Prostate gland (tissue), 2 donors: ENCODE data around the gene ABTB2.

Experiments used
- POLR2AphosphoS5 ChIP-seq: sonication (generic); formaldehyde crosslinking; IDR thresholded peaks from one replicate; pipeline ENCODE4 v1.6.1; 2017; ENCODE audit warnings: antibody characterized with exemption
- TF ChIP-seq, protein P1 (sequence below), 4 experiments: fragments of 200-600 bp in 2 of 4; fragments of 450-650 bp in 2 of 4; sonication (generic) in 2 of 4; IDR thresholded peaks; 1 replicate in 3 of 4; 2 replicates in 1 of 4; pipeline ENCODE4 v1.5.1; 2016 to 2019; ENCODE audit warnings: antibody characterized with exemption in 4 of 4, mild to moderate bottlenecking in 2 of 4, moderate library complexity in 2 of 4

DNA sequence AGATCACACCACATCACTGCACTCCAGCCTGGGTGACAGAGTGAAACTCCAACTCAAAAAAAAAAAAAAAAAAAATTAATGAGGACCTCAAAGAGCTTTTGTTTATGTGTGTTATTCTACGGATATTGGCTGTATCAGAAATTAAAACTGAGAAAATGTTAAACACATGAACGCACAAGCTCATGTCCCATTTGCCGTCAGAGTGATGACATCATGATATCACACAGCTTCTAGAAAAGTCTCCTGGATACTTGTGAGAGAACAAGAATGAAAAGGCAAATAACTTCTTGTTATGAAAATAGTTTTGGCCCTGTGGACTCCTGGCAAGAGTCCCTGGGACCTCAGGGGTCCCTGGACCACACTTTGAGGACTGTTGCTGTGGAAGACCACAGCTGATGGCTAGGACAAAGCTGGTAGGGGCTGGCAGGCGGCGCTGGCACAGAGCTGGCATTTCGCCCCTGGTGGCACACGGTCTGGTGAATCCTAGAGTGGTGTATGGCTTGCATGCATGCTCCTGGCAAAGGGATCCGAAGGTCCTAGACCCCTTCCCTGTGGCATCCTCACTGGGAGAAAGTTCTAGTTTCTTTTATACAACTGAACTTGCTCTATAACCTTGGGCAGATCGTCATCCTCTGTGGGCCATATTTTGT lies 178.7 kb downstream of the ABTB2 start:
- TF ChIP-seq POLR2AphosphoS5 = no peak
- TF ChIP-seq, protein P1, sequence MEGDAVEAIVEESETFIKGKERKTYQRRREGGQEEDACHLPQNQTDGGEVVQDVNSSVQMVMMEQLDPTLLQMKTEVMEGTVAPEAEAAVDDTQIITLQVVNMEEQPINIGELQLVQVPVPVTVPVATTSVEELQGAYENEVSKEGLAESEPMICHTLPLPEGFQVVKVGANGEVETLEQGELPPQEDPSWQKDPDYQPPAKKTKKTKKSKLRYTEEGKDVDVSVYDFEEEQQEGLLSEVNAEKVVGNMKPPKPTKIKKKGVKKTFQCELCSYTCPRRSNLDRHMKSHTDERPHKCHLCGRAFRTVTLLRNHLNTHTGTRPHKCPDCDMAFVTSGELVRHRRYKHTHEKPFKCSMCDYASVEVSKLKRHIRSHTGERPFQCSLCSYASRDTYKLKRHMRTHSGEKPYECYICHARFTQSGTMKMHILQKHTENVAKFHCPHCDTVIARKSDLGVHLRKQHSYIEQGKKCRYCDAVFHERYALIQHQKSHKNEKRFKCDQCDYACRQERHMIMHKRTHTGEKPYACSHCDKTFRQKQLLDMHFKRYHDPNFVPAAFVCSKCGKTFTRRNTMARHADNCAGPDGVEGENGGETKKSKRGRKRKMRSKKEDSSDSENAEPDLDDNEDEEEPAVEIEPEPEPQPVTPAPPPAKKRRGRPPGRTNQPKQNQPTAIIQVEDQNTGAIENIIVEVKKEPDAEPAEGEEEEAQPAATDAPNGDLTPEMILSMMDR (IDR thresholded peaks at IDR 0.05) = no peak
